ENCODE data around the gene EREG.

GRCh38 chr4:74344031-74344430, 20.9 kb upstream of the EREG start:
- TF ChIP-seq POLR2A (IDR thresholded peaks at IDR 0.05) (no peak), CTCF (IDR thresholded peaks at IDR 0.05) (no peak), EP300 (IDR thresholded peaks at IDR 0.05) (no peak), POLR2AphosphoS5 (IDR thresholded peaks at IDR 0.05) (no peak)

All from gastroesophageal sphincter (tissue), 3 donors.